OCI-LY3 (cell line): ENCODE measurements around the gene RNF113A.
"Not testable (repeated sequence)": the region's sequence is repeated elsewhere in the genome, so short reads cannot be mapped to it uniquely, and the experiment has no call there.

Source experiments
- H2AFZ ChIP-seq: fragments of 200-600, 300-600 bp; shearing (Covaris generic); 2 replicates; pipeline ENCODE4 v1.6.0; 2014; ENCODE audit warnings: antibody characterized with exemption, low read depth, low read length
- H3K27ac ChIP-seq: fragments of 200-600, 300-600 bp; sonication (generic); 2 replicates; pipeline ENCODE4 v1.5.1; 2014; ENCODE audit warnings: mild to moderate bottlenecking, low read length, moderate library complexity, mixed read lengths
- H3K27me3 ChIP-seq: fragments of 200-600, 300-600 bp; sonication (generic); 2 replicates; pipeline ENCODE4 v1.6.1; 2014; ENCODE audit warnings: low read depth, low read length, mixed read lengths
- H3K36me3 ChIP-seq: fragments of 200-600, 300-600 bp; sonication (generic); replicated peaks from 2 replicates; pipeline ENCODE3; 2014; ENCODE audit warnings: low read depth, low read length, mixed read lengths
- H3K4me1 ChIP-seq: fragments of 300-600, 200-600 bp; sonication (generic); 2 replicates; pipeline ENCODE4 v1.6.1; 2014; ENCODE audit warnings: low read length, mixed read lengths
- H3K4me2 ChIP-seq: fragments of 200-600, 300-600 bp; sonication (generic); 2 replicates; pipeline ENCODE4 v1.6.1; 2014; ENCODE audit warnings: low read length, mixed read lengths
- H3K4me3 ChIP-seq: fragments of 300-600, 200-600 bp; sonication (generic); 2 replicates; pipeline ENCODE4 v1.5.1; 2014; ENCODE audit warnings: antibody characterized with exemption, mild to moderate bottlenecking, low read length, moderate library complexity
- H3K79me2 ChIP-seq: fragments of 300-600, 200-600 bp; shearing (Covaris generic); 2 replicates; pipeline ENCODE4 v1.6.1; 2014; ENCODE audit warnings: mild to moderate bottlenecking, low read length, mixed read lengths
- H3K9ac ChIP-seq: fragments of 300-600, 200-600 bp; shearing (Covaris generic); 2 replicates; pipeline ENCODE4 v1.6.0; 2014; ENCODE audit warnings: mild to moderate bottlenecking, low read length, moderate library complexity
- H3K9me3 ChIP-seq: fragments of 200-600, 300-600 bp; shearing (Covaris generic); 2 replicates; pipeline ENCODE4 v1.6.1; 2014; ENCODE audit warnings: low read length, mixed read lengths; ENCODE audit not compliant: insufficient read depth
- H4K20me1 ChIP-seq: fragments of 200-600, 300-600 bp; sonication (generic); 2 replicates; pipeline ENCODE4 v1.6.1; 2016; ENCODE audit warnings: low read length, mixed read lengths; ENCODE audit not compliant: insufficient read depth
- EZH2phosphoT487 ChIP-seq: fragments of 200-600 bp; shearing (Covaris generic); IDR thresholded peaks from 2 replicates; pipeline ENCODE4 v1.6.1; 2018; ENCODE audit warnings: antibody characterized with exemption, mixed run types, low read depth
- TF ChIP-seq, protein P1 (sequence below): fragments of 200-600, 300-600 bp; sonication (generic); IDR thresholded peaks from 2 replicates; pipeline ENCODE4 v1.5.1; 2014; ENCODE audit warnings: antibody characterized with exemption, low read length, low read depth

RNF113A gene

DNA sequence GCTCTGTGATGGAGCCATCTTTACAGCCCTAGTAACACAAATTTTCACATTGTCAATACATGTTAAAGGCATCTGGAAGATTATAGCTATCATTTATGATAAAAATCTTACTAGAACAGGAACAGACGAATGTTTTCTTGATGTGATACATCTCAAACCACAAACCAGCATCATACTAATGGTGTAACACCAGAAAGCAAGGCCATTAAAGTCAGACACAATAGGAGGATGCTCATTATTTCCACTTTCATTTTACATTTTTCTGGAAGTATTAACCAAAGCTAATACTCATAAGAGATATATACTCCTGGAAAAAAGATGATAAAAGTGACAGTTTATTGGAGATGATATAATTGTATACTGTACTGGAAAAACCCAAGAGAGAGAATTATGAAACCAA is 29.4 kb upstream of the RNF113A start:
- Histone ChIP-seq H3K9me3 (no peaks in the 10 kb centered on the region), H3K27ac (no peak overlapping the region), H3K4me1 (no peaks in the 10 kb centered on the region), H3K9ac (no peak overlapping the region), H3K79me2 (no peaks in the 10 kb centered on the region), H3K4me3 (no peak overlapping the region), H4K20me1 (no peaks in the 10 kb centered on the region), H3K27me3 (no peaks in the 10 kb centered on the region), H3K36me3 (no peaks in the 10 kb centered on the region), H2AFZ (no peak overlapping the region), H3K4me2 (no peak overlapping the region)
- TF ChIP-seq EZH2phosphoT487, result no peak
- TF ChIP-seq, protein P1, sequence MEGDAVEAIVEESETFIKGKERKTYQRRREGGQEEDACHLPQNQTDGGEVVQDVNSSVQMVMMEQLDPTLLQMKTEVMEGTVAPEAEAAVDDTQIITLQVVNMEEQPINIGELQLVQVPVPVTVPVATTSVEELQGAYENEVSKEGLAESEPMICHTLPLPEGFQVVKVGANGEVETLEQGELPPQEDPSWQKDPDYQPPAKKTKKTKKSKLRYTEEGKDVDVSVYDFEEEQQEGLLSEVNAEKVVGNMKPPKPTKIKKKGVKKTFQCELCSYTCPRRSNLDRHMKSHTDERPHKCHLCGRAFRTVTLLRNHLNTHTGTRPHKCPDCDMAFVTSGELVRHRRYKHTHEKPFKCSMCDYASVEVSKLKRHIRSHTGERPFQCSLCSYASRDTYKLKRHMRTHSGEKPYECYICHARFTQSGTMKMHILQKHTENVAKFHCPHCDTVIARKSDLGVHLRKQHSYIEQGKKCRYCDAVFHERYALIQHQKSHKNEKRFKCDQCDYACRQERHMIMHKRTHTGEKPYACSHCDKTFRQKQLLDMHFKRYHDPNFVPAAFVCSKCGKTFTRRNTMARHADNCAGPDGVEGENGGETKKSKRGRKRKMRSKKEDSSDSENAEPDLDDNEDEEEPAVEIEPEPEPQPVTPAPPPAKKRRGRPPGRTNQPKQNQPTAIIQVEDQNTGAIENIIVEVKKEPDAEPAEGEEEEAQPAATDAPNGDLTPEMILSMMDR, result no peak

DNA sequence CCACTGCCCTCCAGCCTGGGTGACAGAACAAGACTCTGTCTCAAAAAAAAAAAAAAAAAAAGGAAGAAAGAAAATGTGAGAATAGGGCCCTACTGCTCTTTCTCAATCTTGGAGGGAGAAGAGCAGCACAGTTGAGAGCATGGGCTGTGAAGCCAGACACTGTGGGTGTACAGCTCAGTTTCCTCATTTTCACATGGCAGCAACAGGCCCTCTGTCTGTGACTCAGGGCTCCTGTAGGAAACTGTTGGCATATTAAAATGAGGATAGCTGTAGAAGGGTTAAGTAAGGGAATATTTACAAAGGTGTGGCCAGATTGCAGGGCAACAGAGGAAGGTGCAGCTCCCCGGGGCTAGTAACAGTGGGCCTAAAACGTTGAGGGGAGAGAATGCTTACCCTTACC is 27.6 kb upstream of the RNF113A start:
- Histone ChIP-seq H4K20me1 (no peaks in the 10 kb centered on the region), H3K4me2 (no peak overlapping the region), H3K4me3 (no peak overlapping the region), H3K27me3 (no peaks in the 10 kb centered on the region), H3K4me1 (no peaks in the 10 kb centered on the region), H3K9me3 (no peaks in the 10 kb centered on the region), H3K36me3 (no peaks in the 10 kb centered on the region), H3K79me2 (no peaks in the 10 kb centered on the region), H2AFZ (no peak overlapping the region), H3K9ac (no peak overlapping the region), H3K27ac (no peak overlapping the region)
- TF ChIP-seq EZH2phosphoT487, result no peak
- TF ChIP-seq, protein P1, result no peak

DNA sequence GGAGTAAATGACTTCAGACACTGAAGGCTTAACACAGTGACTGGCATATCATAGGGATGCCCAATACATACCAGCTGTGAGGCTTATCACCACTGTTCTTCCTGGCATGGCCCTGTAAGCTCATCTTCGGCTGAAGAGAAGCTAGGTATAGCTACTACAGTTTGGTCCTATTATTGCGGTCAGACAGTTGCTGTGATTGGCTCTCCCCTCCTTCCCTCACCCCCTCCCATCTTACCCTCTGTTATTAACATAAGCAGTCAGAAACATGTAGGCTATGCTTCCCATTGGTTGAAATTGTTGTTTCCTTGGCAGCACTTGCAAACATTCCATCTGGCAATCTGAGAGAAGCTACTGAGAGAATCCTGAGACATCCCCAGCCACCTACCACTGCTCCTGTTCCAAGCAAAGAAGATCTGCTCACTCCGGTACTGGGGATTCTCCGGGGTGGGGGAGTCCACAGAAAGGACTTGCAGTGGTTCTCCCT is 24.4 kb upstream of the RNF113A start, which contains the start of gene AKAP14:
TSS of gene AKAP14 (plus strand) at position 51 of the 484 bp plus-strand sequence. CDS start 7,331 bp downstream, outside the sequence.
- no peaks in the 10 kb centered on the region for H4K20me1 ChIP-seq
- H3K4me1 ChIP-seq, result no peaks in the 10 kb centered on the region
- no peaks in the 10 kb centered on the region for H3K36me3 ChIP-seq
- H3K4me2 ChIP-seq, result no peak within 1 kb of the TSS
- H2AFZ ChIP-seq, result no peak within 1 kb of the TSS
- no peaks in the 10 kb centered on the region for H3K9me3 ChIP-seq
- no peaks in the 10 kb centered on the region for H3K27me3 ChIP-seq
- H3K79me2 ChIP-seq, result no peaks in the 10 kb centered on the region
- H3K4me3 ChIP-seq, result no peak within 1 kb of the TSS
- H3K27ac ChIP-seq, result no peak within 1 kb of the TSS
- no peak within 1 kb of the TSS for H3K9ac ChIP-seq
- TF ChIP-seq, protein P1, result no peak
- no peak for TF ChIP-seq EZH2phosphoT487

DNA sequence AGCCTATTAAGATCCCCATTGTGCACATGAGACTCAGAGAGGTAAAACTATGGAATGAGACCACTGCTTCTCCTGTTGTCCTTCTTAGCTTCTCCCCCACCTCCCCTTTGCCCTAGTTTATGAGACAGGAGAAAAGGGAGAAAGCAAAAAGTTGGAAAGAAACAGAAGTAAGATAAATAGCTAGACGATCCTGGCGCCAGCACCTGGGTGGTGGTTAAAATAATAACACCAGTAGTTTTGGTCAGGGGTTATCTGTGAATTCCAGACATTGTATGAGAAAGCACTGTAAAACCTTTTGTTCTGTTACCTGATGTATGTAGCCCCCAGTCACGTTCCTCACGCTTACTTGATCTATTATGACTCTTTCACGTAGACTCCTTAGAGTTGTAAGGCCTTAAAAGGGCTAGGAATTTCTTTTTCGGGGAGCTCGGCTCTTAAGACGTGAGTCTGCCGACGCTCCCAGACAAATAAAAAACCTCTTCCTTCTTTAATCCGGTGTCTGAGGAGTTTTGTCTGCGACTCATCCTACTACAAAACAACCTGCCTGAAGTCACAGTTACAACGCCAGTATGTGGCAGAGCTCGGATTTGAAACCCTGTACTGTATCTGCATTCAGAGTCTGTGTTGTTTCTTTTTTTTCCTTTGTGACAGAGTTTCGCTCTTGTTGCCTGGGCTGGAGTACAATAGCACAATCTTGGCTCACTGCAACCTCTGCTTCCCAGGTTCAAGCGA is 20.6 kb upstream of the RNF113A start:
- H2AFZ ChIP-seq, H3K79me2 ChIP-seq, H3K36me3 ChIP-seq, H3K27ac ChIP-seq, H3K4me3 ChIP-seq, H3K27me3 ChIP-seq, H4K20me1 ChIP-seq, H3K4me1 ChIP-seq, H3K9ac ChIP-seq, H3K4me2 ChIP-seq, H3K9me3 ChIP-seq: not testable (repeated sequence)

DNA sequence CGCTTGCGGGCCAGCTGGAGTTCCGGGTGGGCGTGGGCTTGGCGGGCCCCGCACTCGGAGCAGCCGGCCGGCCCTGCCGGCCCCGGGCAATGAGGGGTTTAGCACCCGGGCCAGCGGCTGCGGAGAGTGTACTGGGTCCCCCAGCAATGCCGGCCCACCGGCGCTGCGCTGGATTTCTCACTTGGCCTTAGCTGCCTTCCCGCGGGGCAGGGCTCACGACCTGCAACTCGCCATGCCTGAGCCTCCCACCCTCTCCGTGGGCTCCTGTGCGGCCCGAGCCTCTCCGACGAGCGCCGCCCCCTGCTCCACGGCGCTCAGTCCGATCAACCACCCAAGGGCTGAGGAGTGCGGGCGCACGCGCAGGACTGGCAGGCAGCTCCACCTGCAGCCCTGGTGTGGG is 19.1 kb upstream of the RNF113A start:
- H4K20me1 ChIP-seq, H3K27ac ChIP-seq, H2AFZ ChIP-seq, H3K4me3 ChIP-seq, H3K79me2 ChIP-seq, H3K4me1 ChIP-seq, H3K9me3 ChIP-seq, H3K36me3 ChIP-seq, H3K4me2 ChIP-seq, H3K27me3 ChIP-seq, H3K9ac ChIP-seq: not testable (repeated sequence)
